ENCODE data around the gene AMMECR1L. TPM values are rescaled to one million over a fixed set of nuclear protein-coding genes. Genes with fewer than 3 reads are reported as not detected.
"Not testable (repeated sequence)": the region's sequence is repeated elsewhere in the genome, so short reads cannot be mapped to it uniquely, and the experiment has no call there.

Gene AMMECR1L
- total RNA-seq, 2 experiments from 2014 or later: 14.5 to 15.0 TPM

DNA sequence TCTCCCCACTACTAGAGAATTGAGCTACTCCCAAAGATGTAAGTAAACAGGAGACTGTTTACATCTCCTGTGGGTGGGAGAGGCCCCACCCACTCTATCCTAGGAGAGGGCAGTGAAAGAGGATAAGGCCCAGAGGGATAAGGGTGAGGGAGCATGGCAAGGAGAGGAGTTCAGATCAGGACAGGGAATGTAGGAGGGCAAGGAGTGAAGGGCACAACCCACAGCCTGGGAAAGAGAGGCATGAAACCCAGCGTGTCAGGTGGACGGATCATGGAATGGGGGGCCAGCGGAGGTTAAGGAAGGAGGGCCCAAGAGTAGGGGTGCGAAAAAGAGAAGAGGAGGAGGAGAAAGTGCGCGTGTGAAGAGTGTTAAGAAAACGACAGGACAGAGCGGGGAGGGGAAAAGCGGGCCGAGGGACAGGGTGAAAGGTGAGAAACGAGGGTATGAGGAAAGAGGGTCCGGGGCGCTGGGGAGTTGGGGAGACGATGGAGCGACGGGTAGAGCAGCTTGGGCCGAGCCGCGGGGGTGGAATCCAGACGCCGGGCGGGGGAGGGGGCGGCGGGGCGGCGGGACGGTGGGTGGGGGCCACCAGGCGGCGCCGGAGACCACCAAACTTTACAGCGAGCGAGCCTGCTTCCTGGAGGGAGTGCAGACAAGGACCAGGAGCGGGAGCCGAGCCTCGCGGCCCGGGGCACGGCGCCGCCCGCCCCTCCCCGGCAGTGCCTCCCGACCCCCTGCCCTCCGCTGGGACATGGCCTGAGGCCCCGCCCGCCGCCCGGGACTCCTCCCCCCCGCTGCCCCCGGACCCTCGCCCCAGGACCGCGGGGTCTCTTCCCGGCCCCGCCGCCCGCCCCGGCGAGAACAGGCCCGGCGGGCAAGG, 655 bp downstream of the AMMECR1L start:
- H3K27me3 Mint-ChIP-seq (ENCODE audit: low read depth); H3K9me3 Mint-ChIP-seq (ENCODE audit: insufficient read depth): not testable (repeated sequence)
- H3K4me3 Mint-ChIP-seq: peak overlapping the region; percentile 92
- H3K36me3 Mint-ChIP-seq (ENCODE audit: low read depth): peaks cover 38% of the 10 kb centered on the region
- peak overlapping the region; percentile 88 for H3K27ac Mint-ChIP-seq
- POLR2A ChIA-PET: interaction anchor here (1.0 kb wide), 1 partner anchor 143 kb away, joined by 3 read pairs; the partner anchor contains the start of gene SAP130
- CTCF ChIA-PET: interaction anchor here (1.2 kb wide), 1 partner anchor 10 kb away, joined by 4 read pairs; no protein-coding TSS in a partner anchor
- peaks cover 43% of the 10 kb centered on the region for H3K4me1 Mint-ChIP-seq (ENCODE audit: low read depth)
- peak; percentile 54 for DNase-seq
- ATAC-seq: peak; percentile 31

- no peak for ATAC-seq
- peak overlapping the region; percentile 88 for H3K27ac Mint-ChIP-seq
- H3K9me3 Mint-ChIP-seq (ENCODE audit: insufficient read depth): no peaks in the 10 kb centered on the region
- peaks cover 43% of the 10 kb centered on the region for H3K36me3 Mint-ChIP-seq (ENCODE audit: low read depth)
- peak overlapping the region; percentile 92 for H3K4me3 Mint-ChIP-seq
- CTCF ChIA-PET: interaction anchor here (1.2 kb wide), 1 partner anchor 9 kb away, joined by 4 read pairs; no protein-coding TSS in a partner anchor
- POLR2A ChIA-PET: interaction anchor here (1.0 kb wide), 1 partner anchor 144 kb away, joined by 3 read pairs; the partner anchor contains the start of gene SAP130
- peaks cover 46% of the 10 kb centered on the region for H3K4me1 Mint-ChIP-seq (ENCODE audit: low read depth)
- H3K27me3 Mint-ChIP-seq (ENCODE audit: low read depth): no peaks in the 10 kb centered on the region
- no peak for DNase-seq
Measured at GRCh38 chr2:127884436-127884835, 1.3 kb downstream of the AMMECR1L start.

DNA sequence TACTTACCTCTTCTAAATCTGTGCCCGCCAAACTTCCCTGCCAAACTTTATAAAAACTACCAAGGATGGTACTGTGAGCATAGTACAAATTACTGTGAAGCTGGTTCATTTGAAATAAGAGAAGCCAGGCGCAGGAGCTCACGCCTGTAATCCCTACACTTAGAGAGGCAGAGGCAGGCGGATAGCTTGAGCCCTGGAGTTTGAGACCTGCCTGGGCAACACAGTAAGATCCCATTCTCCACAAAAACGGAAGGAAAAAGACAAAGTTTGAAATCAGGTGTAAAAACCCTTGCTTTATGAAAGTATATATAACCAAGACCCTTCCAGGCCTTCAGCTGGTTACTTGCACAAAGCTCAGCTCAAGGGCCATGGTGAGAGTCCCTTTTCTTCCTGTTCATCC, 5.9 kb downstream of the AMMECR1L start:
- no peak overlapping the region for H3K27ac Mint-ChIP-seq
- ATAC-seq (no peak), DNase-seq (no peak)
- peaks cover 41% of the 10 kb centered on the region for H3K4me1 Mint-ChIP-seq (ENCODE audit: low read depth)
- no peaks in the 10 kb centered on the region for H3K9me3 Mint-ChIP-seq (ENCODE audit: insufficient read depth)
- POLR2A ChIA-PET: no interaction called here
- CTCF ChIA-PET: no interaction called here
- no peaks in the 10 kb centered on the region for H3K27me3 Mint-ChIP-seq (ENCODE audit: low read depth)
- peaks cover 47% of the 10 kb centered on the region for H3K36me3 Mint-ChIP-seq (ENCODE audit: low read depth)
- H3K4me3 Mint-ChIP-seq: no peak overlapping the region

GRCh38 chr2:127877626-127878025, 8.1 kb downstream of the AMMECR1L start:
- DNase-seq (no peak), ATAC-seq (no peak)
- Mint-ChIP-seq H3K36me3 (ENCODE audit: low read depth) (peaks cover 43% of the 10 kb centered on the region), H3K27ac (no peak overlapping the region), H3K27me3 (ENCODE audit: low read depth) (no peaks in the 10 kb centered on the region), H3K4me1 (ENCODE audit: low read depth) (peaks cover 33% of the 10 kb centered on the region), H3K4me3 (no peak overlapping the region), H3K9me3 (ENCODE audit: insufficient read depth) (no peaks in the 10 kb centered on the region)
- POLR2A ChIA-PET: no interaction called here
- CTCF ChIA-PET: interaction anchor here (1.6 kb wide), 1 partner anchor 16 kb away, joined by 4 read pairs; no protein-coding TSS in a partner anchor

GRCh38 chr2:127877136-127877535, 8.6 kb downstream of the AMMECR1L start:
- CTCF ChIA-PET: no interaction called here
- Mint-ChIP-seq H3K4me1 (ENCODE audit: low read depth) (peaks cover 34% of the 10 kb centered on the region), H3K27ac (no peak overlapping the region), H3K4me3 (no peak overlapping the region), H3K27me3 (ENCODE audit: low read depth) (no peaks in the 10 kb centered on the region), H3K9me3 (ENCODE audit: insufficient read depth) (no peaks in the 10 kb centered on the region), H3K36me3 (ENCODE audit: low read depth) (peaks cover 43% of the 10 kb centered on the region)
- ATAC-seq (no peak), DNase-seq (no peak)
- POLR2A ChIA-PET: no interaction called here

- peak; percentile 42 for DNase-seq
- ChIA-PET CTCF (interaction anchor here (1.3 to 1.5 kb wide), 2 partner anchors 10 to 16 kb away, joined by 3 to 4 read pairs; no protein-coding TSS in a partner anchor), POLR2A (no interaction called here)
- Mint-ChIP-seq H3K4me3 (no peak overlapping the region), H3K27me3 (ENCODE audit: low read depth) (no peaks in the 10 kb centered on the region), H3K9me3 (ENCODE audit: insufficient read depth) (no peaks in the 10 kb centered on the region), H3K27ac (peak overlapping the region; percentile 51), H3K36me3 (ENCODE audit: low read depth) (peaks cover 35% of the 10 kb centered on the region), H3K4me1 (ENCODE audit: low read depth) (peaks cover 24% of the 10 kb centered on the region)
- peak; percentile 57 for ATAC-seq
Measured at GRCh38 chr2:127874378-127875269, 11.1 kb downstream of the AMMECR1L start.

DNA sequence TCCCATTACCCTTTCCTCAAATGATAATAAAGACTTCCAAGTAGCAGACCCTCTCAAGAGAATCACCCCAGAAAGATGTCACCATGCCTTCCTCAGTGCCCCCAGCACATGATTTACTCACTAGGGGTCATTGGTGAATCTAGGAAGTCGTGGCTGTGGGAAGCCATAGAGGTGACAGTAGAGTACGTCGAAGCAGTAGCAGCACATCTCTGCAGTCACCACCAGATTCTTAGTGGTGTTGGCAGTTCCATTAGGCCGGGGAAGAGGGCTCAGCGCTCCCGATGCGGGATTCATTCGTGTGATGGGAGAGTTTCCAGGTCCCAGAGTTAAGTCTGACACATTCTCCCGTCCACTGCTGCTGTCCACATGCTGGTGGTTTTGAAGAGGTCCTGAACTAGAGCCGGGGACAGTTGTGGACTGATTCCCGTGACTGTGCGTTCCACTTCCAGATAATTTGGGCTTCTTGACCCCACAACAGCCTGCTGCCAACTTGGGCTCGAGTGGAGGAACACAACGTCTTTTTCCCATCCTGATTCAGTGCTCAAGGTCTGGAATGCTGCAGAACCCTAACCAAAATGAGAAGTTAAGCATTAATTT, 12.0 kb downstream of the AMMECR1L start:
- H3K9me3 Mint-ChIP-seq (ENCODE audit: insufficient read depth): no peaks in the 10 kb centered on the region
- H3K4me1 Mint-ChIP-seq (ENCODE audit: low read depth): peaks cover 24% of the 10 kb centered on the region
- H3K27ac Mint-ChIP-seq: no peak overlapping the region
- DNase-seq: no peak
- no peak for ATAC-seq
- no peak overlapping the region for H3K4me3 Mint-ChIP-seq
- H3K27me3 Mint-ChIP-seq (ENCODE audit: low read depth): no peaks in the 10 kb centered on the region
- ChIA-PET POLR2A (no interaction called here), CTCF (interaction anchor here (1.5 kb wide), 1 partner anchor 15 kb away, joined by 3 read pairs; no protein-coding TSS in a partner anchor)
- H3K36me3 Mint-ChIP-seq (ENCODE audit: low read depth): peaks cover 42% of the 10 kb centered on the region

DNA sequence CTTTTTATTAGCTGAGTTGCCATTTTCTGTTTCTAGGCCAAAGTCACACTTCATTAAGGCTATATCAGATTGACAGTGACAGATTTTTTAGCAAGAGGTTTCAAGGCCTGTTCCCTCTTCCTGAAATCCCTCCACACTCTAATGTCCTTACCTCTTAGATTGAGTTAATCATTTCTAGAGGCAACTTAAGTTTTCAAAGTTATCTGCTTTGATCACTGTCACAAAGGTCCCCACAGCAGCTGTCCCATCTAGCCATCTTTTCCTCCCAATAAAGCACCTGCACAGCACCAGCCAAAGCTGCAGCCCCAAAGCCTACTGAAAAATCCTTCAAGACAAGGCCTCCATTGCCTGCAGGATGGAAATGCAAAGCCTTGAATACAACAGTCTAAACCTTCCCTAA, 13.4 kb downstream of the AMMECR1L start:
- Mint-ChIP-seq H3K27me3 (ENCODE audit: low read depth) (no peaks in the 10 kb centered on the region), H3K27ac (peak overlapping the region; percentile 11), H3K36me3 (ENCODE audit: low read depth) (peaks cover 41% of the 10 kb centered on the region), H3K4me3 (no peak overlapping the region), H3K9me3 (ENCODE audit: insufficient read depth) (no peaks in the 10 kb centered on the region), H3K4me1 (ENCODE audit: low read depth) (peaks cover 20% of the 10 kb centered on the region)
- no peak for ATAC-seq
- CTCF ChIA-PET: interaction anchor here (0.7 kb wide), 1 partner anchor 393 kb away, joined by 3 read pairs; no protein-coding TSS in a partner anchor
- POLR2A ChIA-PET: no interaction called here
- no peak for DNase-seq

- DNase-seq: no peak
- no peaks in the 10 kb centered on the region for H3K9me3 Mint-ChIP-seq (ENCODE audit: insufficient read depth)
- ChIA-PET CTCF (interaction anchor here (1.2 kb wide), 1 partner anchor 123 kb away, joined by 3 read pairs; no protein-coding TSS in a partner anchor), POLR2A (no interaction called here)
- no peak for ATAC-seq
- no peak overlapping the region for H3K4me3 Mint-ChIP-seq
- no peaks in the 10 kb centered on the region for H3K27me3 Mint-ChIP-seq (ENCODE audit: low read depth)
- H3K27ac Mint-ChIP-seq: no peak overlapping the region
- peaks cover 48% of the 10 kb centered on the region for H3K36me3 Mint-ChIP-seq (ENCODE audit: low read depth)
- H3K4me1 Mint-ChIP-seq (ENCODE audit: low read depth): no peaks in the 10 kb centered on the region
Measured at GRCh38 chr2:127865926-127866325, 19.8 kb downstream of the AMMECR1L start.

DNA sequence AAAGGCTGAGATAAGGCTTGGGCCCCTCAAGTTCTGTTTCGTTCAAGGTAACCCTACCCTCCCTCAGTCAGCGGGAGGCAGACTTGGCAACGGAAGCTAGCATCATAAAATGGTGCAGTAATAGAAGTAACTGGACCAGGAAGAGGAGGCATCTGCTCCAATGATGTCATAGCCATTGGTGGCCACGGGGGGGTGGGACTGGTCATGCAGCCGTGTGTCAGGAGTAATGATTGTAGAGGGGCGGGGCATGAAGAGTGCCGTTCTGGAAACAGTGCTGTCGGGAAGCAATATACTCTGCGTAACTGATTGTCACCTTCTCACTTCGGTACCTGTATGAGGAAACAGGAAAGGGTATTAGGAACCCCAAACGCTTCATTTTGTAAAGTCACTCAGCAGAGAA, 20.9 kb downstream of the AMMECR1L start:
- peaks cover 2% of the 10 kb centered on the region for H3K4me1 Mint-ChIP-seq (ENCODE audit: low read depth)
- ATAC-seq (no peak), DNase-seq (no peak)
- H3K27ac Mint-ChIP-seq: no peak overlapping the region
- ChIA-PET POLR2A (no interaction called here), CTCF (interaction anchor here (1.2 kb wide), 1 partner anchor 125 kb away, joined by 3 read pairs; no protein-coding TSS in a partner anchor)
- H3K9me3 Mint-ChIP-seq (ENCODE audit: insufficient read depth): no peaks in the 10 kb centered on the region
- H3K36me3 Mint-ChIP-seq (ENCODE audit: low read depth): peaks cover 43% of the 10 kb centered on the region
- H3K27me3 Mint-ChIP-seq (ENCODE audit: low read depth): no peaks in the 10 kb centered on the region
- no peak overlapping the region for H3K4me3 Mint-ChIP-seq

- H3K27ac Mint-ChIP-seq: no peak overlapping the region
- DNase-seq: no peak
- H3K4me1 Mint-ChIP-seq (ENCODE audit: low read depth): peaks cover 16% of the 10 kb centered on the region
- no peak for ATAC-seq
- peaks cover 35% of the 10 kb centered on the region for H3K36me3 Mint-ChIP-seq (ENCODE audit: low read depth)
- H3K4me3 Mint-ChIP-seq: no peak overlapping the region
- CTCF ChIA-PET: interaction anchor here (1.8 kb wide), 1 partner anchor 16 kb away, joined by 4 read pairs; no protein-coding TSS in a partner anchor
- POLR2A ChIA-PET: no interaction called here
- H3K27me3 Mint-ChIP-seq (ENCODE audit: low read depth): no peaks in the 10 kb centered on the region
- no peaks in the 10 kb centered on the region for H3K9me3 Mint-ChIP-seq (ENCODE audit: insufficient read depth)
Measured at GRCh38 chr2:127862228-127862627, 23.5 kb downstream of the AMMECR1L start.
